ENCODE results near the gene WASF2.
A peak's percentile ranks its signal among the peaks of the same experiment; 100 is the strongest.
"Not testable (repeated sequence)": the region's sequence is repeated elsewhere in the genome, so short reads cannot be mapped to it uniquely, and the experiment has no call there.

Gene WASF2

DNA sequence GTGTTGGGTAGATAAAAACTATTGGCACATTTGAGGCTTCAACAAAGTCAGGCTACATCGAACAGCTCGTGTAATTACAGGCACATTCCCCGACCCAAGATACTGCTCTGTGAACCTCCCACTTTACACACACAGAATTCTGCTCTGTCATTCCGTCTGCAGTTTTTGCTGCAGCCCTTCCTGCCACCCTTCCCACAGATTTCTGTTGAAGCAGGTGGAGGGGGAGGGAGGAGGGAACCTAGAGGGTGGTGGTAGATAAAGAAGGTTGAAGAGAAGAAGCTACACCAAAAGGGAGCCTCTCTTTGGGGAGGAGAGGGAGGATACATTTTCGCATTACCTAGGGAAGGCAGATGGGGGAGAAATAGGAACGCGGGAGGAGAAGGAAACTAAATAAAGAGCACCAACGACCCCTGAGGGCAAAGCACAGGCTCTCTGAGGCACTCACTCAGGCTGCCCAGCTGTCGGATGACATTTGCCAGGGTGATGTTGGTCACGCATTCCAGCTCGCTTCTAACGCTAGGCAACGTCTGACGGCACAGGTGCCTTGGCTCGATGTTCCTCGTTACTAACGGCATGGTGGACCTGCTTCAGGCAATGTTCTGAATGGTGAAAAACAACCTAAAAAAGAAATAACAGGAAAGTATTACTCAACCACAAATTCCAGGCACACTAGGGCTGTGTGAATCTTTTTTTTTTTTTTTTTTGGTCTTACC is 61.5 kb downstream of the WASF2 start:
- DNase-seq (ENCODE audit: insufficient read length, low spot score), result no peak
- no peak for FAIRE-seq

DNA sequence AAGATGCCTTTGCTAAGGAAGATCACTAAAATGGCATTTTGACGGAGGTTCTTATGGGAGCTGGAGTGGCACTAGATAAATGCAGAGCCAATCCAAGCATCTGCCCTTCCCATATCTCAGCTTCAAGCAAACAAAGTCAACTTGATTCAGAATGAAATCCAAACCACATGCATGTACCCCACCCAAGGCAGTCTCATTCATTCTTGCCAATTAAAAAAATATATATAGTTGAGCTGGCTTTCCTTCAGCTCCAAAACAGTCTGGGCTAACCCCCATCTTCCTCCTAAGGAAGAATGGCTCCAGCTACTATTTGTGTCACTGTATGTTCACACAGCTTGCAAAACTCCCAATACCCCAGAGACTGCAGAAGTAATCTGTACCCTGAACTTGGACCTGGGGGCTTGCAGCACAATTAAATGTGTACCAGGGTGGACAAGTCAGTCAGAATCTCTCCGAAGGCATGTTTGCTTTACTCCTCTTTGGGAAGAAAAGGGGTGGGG is 62.1 kb downstream of the WASF2 start:
- DNase-seq (ENCODE audit: insufficient read length, low spot score), result no peak
- FAIRE-seq, result no peak

DNA sequence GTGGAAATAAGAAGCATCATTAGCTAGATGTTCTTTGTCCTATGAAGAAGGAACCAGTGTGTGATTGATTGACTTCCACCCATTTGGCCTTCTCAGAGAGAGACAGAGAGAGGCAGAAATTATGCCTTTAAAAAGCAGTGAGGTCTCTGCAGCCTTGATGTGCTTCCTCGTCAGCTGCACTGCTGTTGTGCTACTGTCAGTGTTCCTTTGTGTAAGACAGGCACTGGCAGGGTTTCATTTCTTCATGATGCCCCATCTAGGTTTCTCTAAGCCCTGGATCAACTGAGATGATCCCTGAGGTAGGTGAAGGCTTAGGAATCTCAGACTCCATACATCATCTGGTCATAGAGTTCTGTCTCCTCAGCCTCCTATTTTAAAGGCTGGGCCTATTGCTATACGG is 62.6 kb downstream of the WASF2 start:
- FAIRE-seq (no peak), DNase-seq (ENCODE audit: insufficient read length, low spot score) (no peak)

DNA sequence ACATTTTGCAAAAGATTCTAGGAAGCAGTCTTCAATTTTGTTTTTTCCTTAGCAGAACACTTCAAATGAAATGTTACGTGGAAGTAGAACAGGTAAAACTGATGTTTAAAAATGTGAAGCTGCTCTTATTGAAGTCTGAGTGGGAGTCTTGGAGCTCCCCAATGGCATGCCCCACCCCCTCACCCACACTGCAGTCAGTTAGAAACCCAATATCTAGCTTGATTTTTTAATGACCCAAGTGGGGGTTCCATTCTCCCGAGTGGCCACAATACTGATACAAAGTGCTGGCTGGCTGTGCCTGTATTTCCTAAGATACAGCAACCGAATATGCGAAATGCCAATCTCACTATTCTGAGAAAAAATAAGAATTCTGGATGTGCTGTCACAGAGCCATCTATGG is 66.3 kb downstream of the WASF2 start:
- DNase-seq (ENCODE audit: insufficient read length, low spot score) (no peak), FAIRE-seq (no peak)

DNA sequence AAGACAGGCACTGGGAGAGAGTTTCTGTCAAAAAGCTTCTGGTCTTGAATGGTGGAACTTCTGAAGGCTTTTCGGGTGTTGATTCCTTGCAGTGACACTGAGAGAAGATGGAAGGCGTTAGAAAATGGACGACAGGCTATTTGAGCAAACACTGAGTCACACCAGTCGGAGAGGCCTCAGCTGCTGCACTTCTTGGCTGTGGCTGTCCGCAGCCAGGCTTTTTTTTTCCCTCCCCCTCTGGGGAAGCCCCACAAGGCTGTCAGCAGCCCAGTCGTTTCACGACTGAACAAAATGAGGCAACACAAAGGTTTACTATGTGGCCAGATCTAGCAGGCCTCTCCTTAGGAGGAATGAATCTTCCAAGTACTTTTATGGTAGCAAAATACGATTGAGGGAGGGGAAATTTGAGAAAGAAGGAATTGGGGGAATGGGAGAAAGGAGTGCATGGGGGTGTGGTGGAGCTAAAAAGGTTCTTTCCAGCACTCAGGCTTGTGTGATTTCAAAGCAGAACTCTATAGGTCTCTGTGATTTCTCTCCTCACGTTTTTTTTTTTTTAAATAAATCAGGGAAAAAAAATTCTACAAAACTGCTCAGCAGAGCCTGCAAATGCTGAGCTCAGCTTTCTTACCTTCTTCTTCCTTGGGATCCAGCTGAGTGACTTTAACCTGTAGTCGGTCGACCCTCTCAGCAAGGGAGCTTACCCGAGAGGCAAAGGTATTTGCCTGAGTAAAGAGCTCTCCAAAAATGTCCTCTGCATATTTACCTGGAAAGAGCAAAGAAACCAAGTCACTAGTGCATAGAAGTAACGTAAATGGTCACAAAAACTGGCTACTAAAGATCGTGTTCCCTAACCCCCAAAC is 71.4 kb downstream of the WASF2 start:
- no peak for FAIRE-seq
- DNase-seq (ENCODE audit: insufficient read length, low spot score), result no peak

DNA sequence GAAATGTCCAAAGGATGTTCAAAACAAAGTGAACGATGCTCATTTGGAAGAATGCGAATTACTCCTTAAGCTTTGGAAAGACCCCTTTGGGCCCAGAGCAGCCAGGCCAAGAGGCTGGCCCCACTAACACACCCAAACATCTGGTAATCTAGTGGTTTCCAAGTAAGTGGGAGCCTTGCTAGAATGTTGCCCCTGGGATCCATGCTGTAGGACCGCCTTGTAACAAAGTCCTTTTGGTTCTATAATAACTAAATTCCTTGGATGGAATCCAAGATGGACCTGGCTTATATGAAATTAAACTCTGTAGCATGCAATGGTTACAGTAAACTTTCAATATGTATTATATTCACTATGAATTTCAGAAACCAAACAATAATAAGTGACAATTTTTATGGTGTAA is 72.3 kb downstream of the WASF2 start:
- DNase-seq (ENCODE audit: insufficient read length, low spot score), result no peak
- FAIRE-seq, result no peak

DNA sequence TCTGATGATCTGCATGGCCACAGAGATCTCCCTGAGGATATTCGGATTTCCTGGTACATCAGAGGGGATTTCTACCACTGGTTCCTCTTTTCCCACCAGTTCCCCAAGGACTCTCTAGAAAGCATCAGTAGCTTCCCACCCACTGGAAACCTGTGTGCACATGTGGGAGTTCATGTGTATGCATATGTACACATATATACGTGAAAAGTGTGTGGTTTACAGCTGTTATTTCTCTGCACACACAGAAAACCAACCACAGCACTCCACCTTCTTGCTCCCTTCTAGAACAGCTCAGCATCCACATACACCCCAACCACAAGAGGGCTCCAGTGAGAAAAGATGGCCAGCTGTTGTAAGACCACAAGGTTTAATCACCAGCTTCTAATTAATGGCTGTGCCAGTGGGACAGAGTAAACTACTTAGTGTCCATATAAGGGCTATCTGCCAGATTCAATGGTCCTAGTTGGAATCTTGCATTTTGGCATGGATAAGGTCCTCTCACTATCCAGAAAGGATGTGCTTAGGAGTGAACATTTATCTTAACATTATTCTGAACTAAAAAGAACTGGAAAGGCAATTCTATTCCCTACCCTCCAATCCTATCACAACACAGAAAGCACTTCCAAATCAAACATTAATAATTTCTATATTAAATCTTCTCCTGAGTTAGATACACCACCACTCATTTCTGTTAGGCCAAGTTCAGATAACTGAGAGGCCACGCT is 73.4 kb downstream of the WASF2 start:
- FAIRE-seq (no peak), DNase-seq (ENCODE audit: insufficient read length, low spot score) (no peak)

DNA sequence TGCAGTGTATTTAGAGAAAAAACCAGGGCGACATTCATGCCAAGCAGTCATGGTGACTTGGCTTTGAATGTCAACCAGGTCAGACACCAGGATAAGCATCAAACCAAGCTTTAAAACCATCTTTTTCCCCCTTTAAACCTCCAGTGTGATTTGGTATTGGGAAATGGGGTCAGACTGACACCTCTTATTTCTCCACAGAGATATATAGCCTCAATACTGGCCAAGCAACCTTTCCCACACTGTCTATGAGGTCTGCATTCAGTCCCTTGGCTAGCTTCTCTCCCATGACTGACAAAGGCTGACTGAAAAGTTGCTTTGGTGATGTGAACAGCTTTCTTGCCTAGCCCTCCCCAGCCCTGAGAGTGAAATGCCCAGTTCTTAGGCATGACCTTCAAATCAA is 75.9 kb downstream of the WASF2 start:
- no peak for DNase-seq (ENCODE audit: insufficient read length, low spot score)
- no peak for FAIRE-seq

DNA sequence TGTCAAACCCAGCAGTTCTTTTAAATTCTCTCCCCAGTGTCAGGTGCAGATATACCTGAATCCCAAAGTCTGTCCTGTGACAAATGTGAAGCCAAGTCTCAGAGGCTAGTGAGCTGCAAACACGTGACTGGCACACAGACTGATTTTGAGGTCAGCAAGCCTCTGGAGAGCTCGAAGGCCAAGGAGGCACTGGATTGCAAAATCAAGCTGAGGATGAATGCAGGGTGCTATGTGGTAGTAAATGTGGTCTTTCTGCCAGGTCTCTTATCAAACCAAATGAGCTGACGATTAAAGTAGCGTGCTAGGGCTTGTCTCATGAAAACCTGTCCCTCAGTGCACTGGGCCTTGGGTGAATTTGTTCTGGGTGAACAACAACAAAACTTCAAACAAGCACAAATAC is 77.0 kb downstream of the WASF2 start:
- no peak for DNase-seq (ENCODE audit: insufficient read length, low spot score)
- no peak for FAIRE-seq

DNA sequence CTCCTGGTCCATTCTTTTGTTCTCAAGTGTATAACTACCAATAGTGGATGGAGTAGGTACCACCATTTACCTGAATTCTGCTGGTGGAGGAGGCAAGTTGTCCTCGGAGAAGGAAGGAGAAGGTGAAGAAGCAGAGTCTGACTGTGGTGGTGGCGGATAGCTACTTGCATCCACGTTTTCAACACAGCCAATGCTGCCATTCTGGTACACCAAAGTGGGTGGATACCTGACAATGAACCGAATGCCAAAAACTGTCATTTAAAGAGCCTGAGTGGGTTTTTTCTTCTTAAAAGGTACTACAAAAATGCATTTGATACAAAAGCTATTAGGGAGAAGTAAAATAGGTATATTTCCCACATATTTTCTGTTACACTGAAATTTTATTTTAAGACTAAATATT is 77.5 kb downstream of the WASF2 start:
- DNase-seq (ENCODE audit: insufficient read length, low spot score) (no peak), FAIRE-seq (no peak)

DNA sequence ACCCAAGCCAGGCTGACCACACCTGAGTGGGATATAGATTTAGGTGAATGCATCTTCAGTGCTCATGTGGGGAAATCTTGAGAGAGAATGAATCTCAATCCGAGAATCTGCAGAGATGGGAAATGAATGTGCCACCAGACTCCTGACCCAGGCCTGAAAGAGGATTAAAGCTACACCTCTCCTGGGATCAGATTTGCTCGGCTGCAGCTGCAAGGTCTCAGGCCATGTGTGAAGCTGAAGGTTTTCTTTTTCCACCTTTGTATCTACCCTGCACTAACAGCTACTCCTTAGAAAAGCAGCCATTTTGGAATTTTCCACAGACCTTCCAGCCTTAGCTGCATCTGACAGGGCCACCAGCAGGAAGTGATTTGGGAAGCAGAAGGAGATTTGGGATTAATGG is 79.3 kb downstream of the WASF2 start:
- no peak for FAIRE-seq
- DNase-seq (ENCODE audit: insufficient read length, low spot score), result no peak

DNA sequence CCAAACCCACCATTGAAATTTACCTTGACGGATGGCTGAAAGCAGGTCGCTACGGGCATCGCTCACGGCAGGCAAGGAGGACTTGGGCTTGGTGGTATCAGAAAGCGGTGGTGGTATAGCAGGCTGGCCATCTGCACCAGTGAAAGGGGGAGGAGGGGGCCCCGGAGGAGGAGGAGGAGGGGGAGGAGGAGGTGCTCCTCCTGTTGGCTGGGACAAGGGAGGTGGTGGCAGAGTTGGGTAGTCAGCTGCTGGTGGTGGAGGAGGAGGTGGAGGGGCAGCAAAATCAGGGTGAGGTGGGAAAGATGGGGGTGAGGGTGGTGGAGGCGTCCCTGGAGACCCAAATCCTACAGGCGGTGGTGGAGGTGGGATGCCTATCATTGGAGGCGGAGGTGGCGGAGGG is 80.3 kb downstream of the WASF2 start:
- DNase-seq (ENCODE audit: insufficient read length, low spot score) (no peak), FAIRE-seq (no peak)

DNA sequence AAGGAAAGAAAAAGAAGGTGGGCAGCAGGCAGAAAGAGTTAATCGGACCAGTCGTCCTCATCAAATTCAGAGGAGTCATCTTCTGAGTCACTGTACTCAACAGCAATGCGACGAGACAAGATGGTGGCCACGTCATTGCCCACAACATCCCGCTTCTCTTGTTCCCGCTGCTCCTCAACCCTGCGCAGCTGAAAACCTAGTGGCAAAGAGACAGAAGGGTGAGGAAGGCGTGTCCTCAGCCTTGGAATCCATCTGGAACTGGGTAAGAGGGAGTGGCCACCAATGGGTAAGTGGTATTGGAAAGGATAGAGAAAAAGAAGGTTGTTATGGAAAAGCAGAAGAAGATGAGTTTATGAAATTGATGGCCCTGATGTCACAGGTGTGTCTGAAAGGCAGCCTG is 81.8 kb downstream of the WASF2 start:
- FAIRE-seq (no peak), DNase-seq (ENCODE audit: insufficient read length, low spot score) (no peak)

DNA sequence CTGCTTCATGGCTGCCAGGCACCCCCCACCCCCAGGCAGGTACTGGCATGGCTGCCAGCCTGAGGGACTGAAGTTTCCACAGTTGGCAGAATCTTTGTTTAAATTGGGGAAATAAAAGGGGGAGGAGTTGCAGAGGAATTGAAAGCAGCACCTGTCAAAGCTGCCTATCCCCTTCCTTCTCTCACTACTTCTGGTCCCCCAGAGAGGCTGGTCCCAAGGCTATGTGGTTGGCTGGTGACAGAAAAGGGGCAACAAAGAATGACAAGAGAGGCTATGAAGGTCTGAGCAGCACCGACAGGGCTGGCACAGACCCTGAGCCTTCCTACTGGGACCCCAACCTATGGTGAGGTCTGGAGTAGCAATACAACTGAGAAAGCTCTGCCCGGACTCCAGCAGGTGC is 83.2 kb downstream of the WASF2 start:
- not testable (repeated sequence) for DNase-seq (ENCODE audit: insufficient read length, low spot score); FAIRE-seq

DNA sequence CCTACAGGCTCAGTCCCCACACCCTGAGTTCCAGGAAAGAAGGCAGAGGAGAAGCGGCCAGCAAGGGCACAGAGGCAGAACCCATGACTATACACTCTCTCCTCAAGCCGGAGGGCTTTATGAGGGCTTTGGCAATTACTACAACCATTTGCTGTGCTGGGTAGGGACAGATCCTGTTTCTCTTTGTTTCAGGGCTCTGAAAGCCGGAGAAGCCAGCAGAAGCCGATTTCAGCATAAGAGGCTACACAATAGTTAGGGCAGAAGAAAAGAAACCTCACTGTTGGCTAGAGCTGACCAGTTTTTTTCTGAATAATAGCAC is 83.6 kb downstream of the WASF2 start:
- FAIRE-seq (no peak), DNase-seq (ENCODE audit: insufficient read length, low spot score) (no peak)

DNA sequence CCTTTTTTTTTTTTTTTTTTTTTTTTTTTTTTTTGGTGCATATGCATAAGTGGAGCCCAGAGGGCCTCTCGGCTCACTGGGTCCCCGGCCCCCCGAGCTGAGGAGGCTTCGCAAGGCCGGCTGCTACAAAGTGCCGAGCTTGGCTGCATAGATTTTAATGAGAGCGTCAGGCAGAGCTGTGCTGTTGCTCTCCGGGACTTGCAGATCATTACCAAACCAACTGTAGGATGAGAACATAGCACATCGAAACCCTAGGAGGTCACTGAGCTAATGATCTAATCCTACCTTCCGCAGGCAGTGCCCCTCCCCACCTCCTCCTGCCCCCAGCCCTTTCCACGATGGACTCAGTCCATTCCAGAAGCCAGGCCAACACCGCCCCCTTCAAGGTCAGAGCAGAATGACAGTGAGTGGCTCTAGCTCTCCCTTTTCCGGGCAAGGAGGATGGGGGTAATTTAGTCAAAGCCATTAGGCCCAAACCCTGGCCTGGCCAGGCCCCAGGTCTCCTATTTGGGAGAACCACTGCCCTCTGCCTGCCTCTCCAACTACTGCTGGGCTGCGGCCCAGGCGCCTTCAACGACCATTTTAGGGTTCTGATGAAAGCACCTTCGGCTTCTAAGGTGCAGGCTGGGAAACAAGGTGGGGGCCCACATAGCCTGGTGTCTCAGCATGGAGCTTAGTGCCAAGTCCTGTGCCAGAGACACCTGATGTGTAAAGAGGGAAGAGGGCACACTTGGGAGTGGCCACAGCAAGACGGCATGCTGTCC is 84.2 kb downstream of the WASF2 start:
- not testable (repeated sequence) for FAIRE-seq; DNase-seq (ENCODE audit: insufficient read length, low spot score)

DNA sequence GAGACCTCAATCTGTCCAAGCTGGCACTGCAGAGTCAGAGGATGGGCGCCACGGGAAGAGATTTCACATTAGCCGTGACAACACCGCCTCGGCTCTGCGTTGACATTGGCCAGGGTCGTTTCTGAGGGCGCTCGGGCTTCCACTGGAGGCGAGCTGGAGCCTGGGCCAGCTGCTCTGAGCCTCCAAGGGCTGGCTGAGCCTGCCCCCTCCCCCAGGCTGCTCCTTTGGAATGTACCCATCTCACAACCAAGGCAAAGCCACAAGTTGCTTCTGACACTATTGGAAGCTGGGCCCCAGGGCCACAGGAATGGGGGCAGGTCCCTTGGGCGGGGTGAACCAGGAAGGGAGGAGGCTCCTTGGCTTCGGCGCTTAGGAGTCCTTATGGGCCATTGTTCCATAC is 84.9 kb downstream of the WASF2 start:
- FAIRE-seq (no peak), DNase-seq (ENCODE audit: insufficient read length, low spot score) (no peak)

DNA sequence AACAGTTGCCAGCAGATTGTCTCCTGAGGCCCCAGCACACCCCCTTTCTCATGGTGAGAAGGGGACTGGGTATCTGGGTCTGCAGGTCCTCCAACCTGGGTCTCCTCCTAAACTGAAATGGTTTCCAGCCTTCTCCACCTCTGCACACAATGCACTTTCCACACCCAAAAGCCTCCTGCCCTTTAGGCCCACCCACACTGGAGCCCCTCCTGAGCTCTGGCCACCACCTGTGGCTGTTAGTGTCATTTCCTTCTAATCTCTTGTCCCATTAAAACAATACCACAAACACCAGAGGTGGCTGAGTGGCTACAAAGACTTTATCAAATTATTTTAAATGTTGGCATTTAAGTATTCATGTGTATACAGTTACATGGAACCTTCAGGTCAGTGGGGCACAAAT is 86.0 kb downstream of the WASF2 start:
- FAIRE-seq (no peak), DNase-seq (ENCODE audit: insufficient read length, low spot score) (no peak)

DNA sequence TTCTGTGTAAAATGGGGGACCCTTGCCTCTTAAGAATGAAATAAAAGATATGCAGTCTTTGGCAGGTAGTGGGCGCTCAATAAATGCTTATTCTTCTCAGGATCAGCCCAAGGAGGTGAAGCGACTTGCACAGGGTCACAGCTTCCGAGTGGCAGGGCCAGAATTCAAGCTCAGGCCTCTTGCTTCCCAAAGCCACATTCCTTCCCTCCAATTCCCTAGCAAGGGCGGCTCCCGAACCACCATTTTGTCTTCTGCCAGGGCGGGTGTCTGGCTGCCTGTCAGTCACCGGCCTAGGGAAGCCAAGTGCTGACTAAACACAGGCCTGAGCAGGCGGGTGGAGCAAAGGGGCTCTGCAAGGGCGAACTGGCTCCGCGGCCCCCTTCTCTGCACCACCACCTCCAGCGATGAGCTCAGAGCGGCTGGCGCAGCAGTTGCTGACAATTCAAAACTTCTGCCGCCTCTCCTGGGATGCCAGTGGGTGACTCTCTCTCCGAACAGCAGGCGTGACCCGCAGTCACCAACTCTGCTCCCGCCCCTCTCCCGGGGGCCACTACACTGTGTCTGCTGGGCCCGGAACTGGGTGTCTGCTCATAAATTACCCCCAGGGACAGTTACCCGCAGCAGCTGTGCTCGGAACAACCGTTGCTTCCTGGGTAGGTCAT is 86.8 kb downstream of the WASF2 start:
- no peak for FAIRE-seq

DNA sequence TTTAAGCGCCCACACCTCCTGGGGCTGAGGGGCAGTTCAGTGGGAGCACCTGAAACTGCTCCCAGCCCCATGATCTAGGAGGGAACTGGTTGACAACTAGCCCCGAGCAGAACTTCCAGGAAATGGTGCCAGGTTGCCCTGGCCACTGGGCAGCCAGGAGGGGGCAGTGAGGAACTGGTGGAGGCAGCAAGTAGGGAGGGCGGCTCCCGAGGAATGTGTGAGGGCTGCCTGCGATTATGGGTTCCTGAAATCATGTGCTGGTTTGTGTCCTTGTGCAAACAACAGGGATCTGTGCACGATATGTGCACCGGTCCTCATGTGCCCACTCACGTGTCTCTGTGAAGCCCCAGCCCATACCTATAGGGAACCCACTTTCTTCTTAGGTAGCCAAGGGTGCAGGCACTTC is 87.6 kb downstream of the WASF2 start:
- DNase-seq (ENCODE audit: insufficient read length, low spot score) (peak; percentile 48), FAIRE-seq (no peak)

More for the DNA sequence above, 86.8 kb downstream of the WASF2 start:
- DNase-seq (ENCODE audit: insufficient read length, low spot score), result no peak

Data from HTR-8/SVneo (cell line).